Stomach (tissue), 4 donors: ENCODE measurements around the gene RPL13.

ENCODE experiments used
- CTCF ChIP-seq, 7 experiments: fragments of 450-650 bp in 4 of 7; fragments of 200-600 bp in 3 of 7; sonication (generic) in 3 of 7; IDR thresholded peaks; one replicate each; pipeline ENCODE4 v1.5.1; 2016 to 2019; ENCODE audit warnings: antibody characterized with exemption in 7 of 7, control low read depth in 2 of 7, mild to moderate bottlenecking in 1 of 7
- POLR2A ChIP-seq, 4 donors: fragments of 450-650 bp; IDR thresholded peaks; one replicate each; pipeline ENCODE4 v1.6.1; 2016; ENCODE audit warnings: antibody characterized with exemption in 4 of 4, control low read depth in 2 of 4, mild to moderate bottlenecking in 1 of 4, moderate library complexity in 1 of 4

DNA sequence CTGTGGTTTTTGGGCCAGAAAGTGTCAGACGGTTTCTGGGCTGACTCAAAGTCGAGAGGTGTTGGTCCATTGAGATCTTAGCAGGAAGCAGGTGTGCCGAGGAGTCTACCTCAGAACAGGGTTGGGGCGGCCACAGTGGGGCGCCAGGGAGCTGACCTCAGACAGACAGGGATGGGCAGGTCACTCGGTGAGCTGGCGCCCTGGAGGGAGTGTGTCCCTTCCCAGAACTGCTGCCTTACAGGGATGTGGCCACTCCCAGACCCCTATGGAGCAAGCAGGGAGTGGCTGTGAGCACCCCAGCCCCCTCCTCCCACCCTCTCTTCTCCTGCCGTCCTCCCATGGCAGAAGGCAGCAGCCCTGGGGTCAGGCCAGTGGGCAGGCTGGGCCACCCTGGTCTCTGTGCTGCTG lies 39.0 kb downstream of the RPL13 start:
- TF ChIP-seq CTCF (IDR thresholded peaks at IDR 0.05) (no peak), POLR2A (IDR thresholded peaks at IDR 0.05) (no peak)
